Gastrocnemius medialis (tissue), 4 donors: ENCODE data around the gene GMEB2.

Experiments used
- CTCF ChIP-seq, 5 experiments: fragments of 450-650 bp in 3 of 5; fragments of 200-600 bp in 2 of 5; sonication (generic) in 2 of 5; IDR thresholded peaks in 4 of 5; conservative IDR thresholded peaks in 1 of 5; 1 replicate in 4 of 5; 2 replicates in 1 of 5; pipeline ENCODE4 v1.5.1; 2016 to 2019; ENCODE audit warnings: antibody characterized with exemption in 5 of 5, mild to moderate bottlenecking in 3 of 5, moderate library complexity in 3 of 5
- POLR2A ChIP-seq, 2 donors: fragments of 450-650 bp; IDR thresholded peaks; one replicate each; pipeline ENCODE4 v1.6.1; 2017; ENCODE audit warnings: antibody characterized with exemption in 2 of 2, mild to moderate bottlenecking in 2 of 2, moderate library complexity in 2 of 2

GRCh38 chr20:63590218-63591146, 36.4 kb downstream of the GMEB2 start:
- no peak for TF ChIP-seq CTCF (IDR thresholded peaks at IDR 0.05 in 4 of 5, conservative IDR thresholded peaks at IDR 0.05 in 1 of 5)
- TF ChIP-seq POLR2A (IDR thresholded peaks at IDR 0.05): no peak
